T-helper 2 cell (primary cell): ENCODE results near the gene GCSAM.

ENCODE experiments used
- DNase-seq, 5 experiments: peaks; one replicate each; pipeline versions ENCODE4 v3.0.0 to v3.0.0-alpha.2; 2012 to 2022
- total RNA-seq, 2 donors: gene quantifications; one replicate each; lab custom pipeline; 2026; lab: John Stamatoyannopoulos, UW

The GCSAM gene
- 27.7 to 63.2 reads per million in 2 donors for total RNA-seq

GRCh38 chr3:112132975-112133448 is at the start of gene GCSAM:
Gene GCSAM, minus strand, starts transcription at chr3:112133248. Its CDS starts 128 bp downstream, at chr3:112133120.
- peak in 4 of 5 experiments; percentile 30 to 90 (median 50) for DNase-seq

GRCh38 chr3:112175646-112176045 is 42.6 kb upstream of the GCSAM start:
- DNase-seq, result no peak

GRCh38 chr3:112175037-112175436 is 42.0 kb upstream of the GCSAM start:
- DNase-seq, result no peak

- DNase-seq, result no peak
These were observed 38.1 kb upstream of the GCSAM start for GRCh38 chr3:112171144-112171543.

- DNase-seq, result no peak
These were observed 37.0 kb upstream of the GCSAM start for GRCh38 chr3:112170046-112170445.

GRCh38 chr3:112167758-112168157 is 34.7 kb upstream of the GCSAM start:
- no peak for DNase-seq

GRCh38 chr3:112149136-112149535 is 16.1 kb upstream of the GCSAM start:
- DNase-seq, result no peak

- DNase-seq, result no peak
These were observed 10.6 kb upstream of the GCSAM start for GRCh38 chr3:112143689-112144088.

- peak in 1 of 5 experiments; percentile 61 for DNase-seq
These were observed 10.2 kb upstream of the GCSAM start for GRCh38 chr3:112143251-112143650.

- DNase-seq, result no peak
These were observed 8.2 kb upstream of the GCSAM start for GRCh38 chr3:112141293-112141692.

GRCh38 chr3:112140584-112140983 is 7.5 kb upstream of the GCSAM start:
- no peak for DNase-seq

GRCh38 chr3:112138219-112138969 is 5.3 kb upstream of the GCSAM start:
- DNase-seq, result no peak

- DNase-seq, result no peak
These were observed 4.7 kb upstream of the GCSAM start for GRCh38 chr3:112137781-112138180.

GRCh38 chr3:112136959-112137693 is 4.1 kb upstream of the GCSAM start:
- DNase-seq, result peak in 1 of 5 experiments; percentile 62

- no peak for DNase-seq
These were observed 3.0 kb upstream of the GCSAM start for GRCh38 chr3:112136046-112136445.

- DNase-seq, result peak in 3 of 5 experiments; percentile 17 to 88 (median 22)
These were observed 1.5 kb upstream of the GCSAM start for GRCh38 chr3:112134335-112135124.

GRCh38 chr3:112133626-112134334 is 732 bp upstream of the GCSAM start:
- DNase-seq, result no peak

GRCh38 chr3:112132554-112132953 is 494 bp downstream of the GCSAM start:
- no peak for DNase-seq

- no peak for DNase-seq
These were observed 960 bp downstream of the GCSAM start for GRCh38 chr3:112132088-112132487.

GRCh38 chr3:112131111-112131510 is 1.9 kb downstream of the GCSAM start:
- DNase-seq, result no peak

GRCh38 chr3:112130638-112130993 is 2.4 kb downstream of the GCSAM start:
- DNase-seq, result no peak

GRCh38 chr3:112129925-112130637 is 3.0 kb downstream of the GCSAM start:
- DNase-seq, result no peak
